HG03066 (cell line): ENCODE measurements around the gene MICAL2.

Experiments used
- ATAC-seq: cut with Tn5 transposase; IDR thresholded peaks from one replicate; pipeline ENCODE4 v1.9.1; 2021; ENCODE audit warnings: low read depth; ENCODE audit not compliant: unreplicated experiment

Gene MICAL2

DNA sequence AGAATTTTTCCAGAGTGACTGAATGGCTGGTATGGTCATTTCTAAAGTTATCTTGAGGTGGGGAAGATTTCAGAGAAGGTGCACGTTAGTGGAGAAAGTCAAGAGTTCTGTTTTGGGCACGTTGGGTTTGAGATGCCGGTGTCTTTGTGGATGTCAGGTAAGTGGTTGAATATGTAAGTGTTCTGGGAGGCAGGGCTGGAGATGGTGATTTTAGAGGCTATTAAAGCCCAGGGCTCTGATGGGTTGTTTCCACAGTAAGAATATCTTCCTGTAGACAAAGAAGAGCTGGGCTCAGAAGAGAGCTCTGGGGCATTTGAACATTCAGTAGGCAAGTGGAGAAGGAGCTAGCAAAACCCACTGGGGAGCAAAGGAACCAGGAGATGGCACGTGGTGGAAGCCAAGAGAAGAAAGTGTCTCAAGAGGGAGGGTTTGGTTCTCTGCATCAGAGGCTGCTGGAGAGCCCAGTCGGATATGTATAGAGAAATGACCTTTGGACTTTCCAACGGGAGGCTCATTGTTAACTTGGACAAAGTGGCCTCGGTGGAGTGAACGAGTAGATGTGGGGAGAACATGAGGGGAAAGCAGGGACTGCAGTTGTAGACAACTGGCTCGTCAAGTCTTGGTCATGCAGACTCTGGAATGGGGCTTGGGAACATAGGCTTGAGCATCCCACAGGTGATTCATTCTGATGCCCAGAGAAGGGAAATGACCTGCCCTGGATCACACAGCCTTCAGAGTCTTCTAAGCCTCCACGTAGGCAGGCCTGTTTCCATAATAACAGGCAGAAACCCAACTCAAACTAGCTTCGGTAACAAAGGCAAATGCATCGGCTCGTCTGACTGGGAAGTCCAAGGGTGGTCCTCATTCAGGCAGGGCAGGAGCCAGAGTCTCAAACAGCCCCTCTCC is 168.6 kb downstream of the MICAL2 start:
- ATAC-seq, result no peak

DNA sequence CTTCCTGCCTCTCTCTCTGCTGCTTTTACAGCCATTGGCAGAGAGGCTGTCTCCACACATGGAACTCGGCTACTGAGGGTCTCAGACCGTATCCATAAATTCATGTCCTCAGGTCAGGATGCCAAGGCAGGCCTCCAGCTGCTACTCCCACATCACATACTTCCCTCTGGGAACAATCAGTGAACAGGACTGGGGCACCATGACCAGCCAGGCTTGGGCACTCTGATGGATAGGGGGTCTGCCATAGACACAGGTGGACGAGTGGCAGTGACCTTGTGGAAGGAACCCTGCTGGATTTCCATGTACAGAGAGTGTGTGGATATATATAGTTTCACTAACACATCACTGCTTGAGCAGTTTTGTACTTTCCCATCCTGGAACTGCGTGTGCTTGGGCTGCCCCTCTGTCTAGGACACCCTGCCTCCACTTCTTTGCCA is 169.3 kb downstream of the MICAL2 start:
- ATAC-seq, result no peak

DNA sequence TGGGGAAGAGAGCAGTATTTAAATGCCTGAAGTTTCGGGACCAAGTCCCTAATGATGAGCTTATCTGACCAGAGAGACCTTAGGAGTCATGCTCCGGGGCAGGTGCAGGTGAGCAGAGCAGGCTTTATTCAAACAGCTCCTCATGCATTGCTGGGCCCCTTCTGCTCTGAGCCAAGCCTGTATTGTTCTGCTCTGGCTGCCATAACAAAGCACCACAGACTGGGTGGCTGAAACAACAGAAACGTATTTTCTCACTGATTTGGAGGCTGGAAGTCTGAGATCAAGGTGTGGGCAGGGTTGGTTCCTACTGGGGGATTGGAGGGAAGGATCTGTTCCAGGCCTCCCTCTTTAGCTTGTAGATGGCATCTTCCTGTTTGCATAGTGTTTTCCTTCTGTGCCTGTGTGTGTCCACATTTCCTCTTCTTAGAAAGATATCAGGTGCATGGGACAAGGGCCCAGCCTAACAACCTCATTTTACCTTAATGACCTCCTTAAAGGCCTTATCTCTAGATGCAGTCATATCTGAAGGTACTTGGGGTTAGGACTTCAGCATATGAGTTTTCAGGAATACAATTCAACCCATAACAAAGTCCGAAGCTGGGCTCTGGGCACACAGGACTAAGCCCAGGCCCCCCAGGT is 169.9 kb downstream of the MICAL2 start:
- no peak for ATAC-seq

DNA sequence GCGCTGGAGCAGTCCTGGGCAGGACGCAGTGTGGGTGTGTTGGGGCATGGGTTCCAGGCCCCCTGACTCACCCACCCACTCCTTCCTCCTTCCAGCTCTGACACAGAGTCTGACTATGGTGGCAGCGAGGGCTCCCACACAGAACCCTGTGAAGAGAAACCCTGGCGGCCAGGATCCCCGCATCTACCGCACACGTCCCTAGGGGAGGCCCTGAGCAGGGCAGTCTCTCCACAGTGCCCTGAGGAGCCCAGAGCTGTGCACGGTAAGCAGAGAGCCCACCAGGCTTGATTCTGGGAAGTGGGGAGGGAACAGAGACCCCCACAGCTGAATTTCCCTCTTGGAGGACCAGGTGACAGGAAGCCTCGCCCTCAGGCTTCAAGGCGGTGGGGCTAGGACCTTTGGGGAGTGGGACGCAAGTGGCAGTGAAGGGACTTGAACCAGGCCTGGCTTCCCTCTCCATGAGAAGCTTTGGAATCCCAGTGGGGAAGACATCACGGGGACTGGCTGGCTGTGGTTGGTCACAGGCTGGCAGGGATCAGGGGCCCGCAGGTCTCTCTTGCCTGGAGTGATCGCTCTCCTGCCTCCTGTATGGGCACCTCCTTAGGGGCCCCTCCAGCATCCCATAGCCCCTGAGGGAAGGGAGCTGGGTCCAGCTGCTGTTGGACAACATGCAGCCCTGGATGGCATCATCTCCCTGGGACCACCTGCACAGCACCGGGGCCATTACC is 170.6 kb downstream of the MICAL2 start:
- ATAC-seq, result no peak

DNA sequence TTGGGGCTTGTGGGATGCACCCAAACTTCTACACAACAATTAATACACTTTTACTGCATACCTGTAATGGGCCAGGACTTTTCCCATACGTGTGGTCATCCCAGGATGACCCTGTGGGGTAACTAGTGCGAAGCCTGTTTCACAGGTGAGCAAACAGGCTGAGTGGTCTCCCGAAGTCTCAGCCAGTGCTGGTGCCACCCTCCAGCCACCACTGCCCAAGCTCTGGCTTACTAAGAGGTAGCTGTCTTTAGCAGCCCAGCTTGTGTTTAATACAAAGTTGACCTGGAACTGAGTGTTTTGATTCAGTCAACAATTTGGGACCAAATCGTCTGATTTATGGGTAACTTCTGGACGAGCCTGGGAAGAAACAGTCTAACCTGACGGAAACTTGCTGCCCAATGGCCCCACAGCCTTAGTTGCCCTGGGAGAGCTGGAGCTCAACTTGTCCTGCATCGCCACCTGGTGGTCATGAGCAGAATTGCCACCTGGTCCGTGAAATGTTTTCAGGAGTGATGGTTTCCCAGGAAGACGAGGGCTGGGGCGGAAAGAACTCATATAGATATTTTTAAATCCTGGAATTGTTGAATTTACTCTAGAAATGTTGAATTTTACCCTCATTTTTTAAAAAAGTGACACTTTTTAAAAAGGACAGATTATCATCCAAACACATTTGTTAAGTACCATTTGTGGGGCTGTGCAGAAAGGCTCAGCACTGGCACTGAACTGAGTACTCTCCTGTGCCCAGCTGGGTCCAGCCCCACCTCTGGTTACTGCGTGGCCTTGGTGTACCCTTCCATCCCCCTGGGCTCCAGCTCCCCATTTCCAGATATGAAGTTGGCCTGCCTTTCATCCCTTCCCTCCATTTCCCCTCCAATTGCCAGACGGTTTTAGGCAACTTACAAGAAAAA is 171.4 kb downstream of the MICAL2 start:
- peak; percentile 63 for ATAC-seq

- no peak for ATAC-seq
Observed at GRCh38 chr11:12282676-12283075, 172.3 kb downstream of the MICAL2 start.

GRCh38 chr11:12284316-12285050 is 174.1 kb downstream of the MICAL2 start:
- ATAC-seq, result no peak

- no peak for ATAC-seq
Observed at GRCh38 chr11:12285106-12285505, 174.7 kb downstream of the MICAL2 start.

- no peak for ATAC-seq
Observed at GRCh38 chr11:12285811-12286222, 175.4 kb downstream of the MICAL2 start.

- no peak for ATAC-seq
Observed at GRCh38 chr11:12286606-12287005, 176.2 kb downstream of the MICAL2 start.

- no peak for ATAC-seq
Observed at GRCh38 chr11:12287009-12287373, 176.6 kb downstream of the MICAL2 start.

GRCh38 chr11:12287374-12288211 is 177.2 kb downstream of the MICAL2 start:
- no peak for ATAC-seq

GRCh38 chr11:12288212-12288930 is 178.0 kb downstream of the MICAL2 start:
- no peak for ATAC-seq

- no peak for ATAC-seq
Observed at GRCh38 chr11:12288931-12289666, 178.7 kb downstream of the MICAL2 start.

DNA sequence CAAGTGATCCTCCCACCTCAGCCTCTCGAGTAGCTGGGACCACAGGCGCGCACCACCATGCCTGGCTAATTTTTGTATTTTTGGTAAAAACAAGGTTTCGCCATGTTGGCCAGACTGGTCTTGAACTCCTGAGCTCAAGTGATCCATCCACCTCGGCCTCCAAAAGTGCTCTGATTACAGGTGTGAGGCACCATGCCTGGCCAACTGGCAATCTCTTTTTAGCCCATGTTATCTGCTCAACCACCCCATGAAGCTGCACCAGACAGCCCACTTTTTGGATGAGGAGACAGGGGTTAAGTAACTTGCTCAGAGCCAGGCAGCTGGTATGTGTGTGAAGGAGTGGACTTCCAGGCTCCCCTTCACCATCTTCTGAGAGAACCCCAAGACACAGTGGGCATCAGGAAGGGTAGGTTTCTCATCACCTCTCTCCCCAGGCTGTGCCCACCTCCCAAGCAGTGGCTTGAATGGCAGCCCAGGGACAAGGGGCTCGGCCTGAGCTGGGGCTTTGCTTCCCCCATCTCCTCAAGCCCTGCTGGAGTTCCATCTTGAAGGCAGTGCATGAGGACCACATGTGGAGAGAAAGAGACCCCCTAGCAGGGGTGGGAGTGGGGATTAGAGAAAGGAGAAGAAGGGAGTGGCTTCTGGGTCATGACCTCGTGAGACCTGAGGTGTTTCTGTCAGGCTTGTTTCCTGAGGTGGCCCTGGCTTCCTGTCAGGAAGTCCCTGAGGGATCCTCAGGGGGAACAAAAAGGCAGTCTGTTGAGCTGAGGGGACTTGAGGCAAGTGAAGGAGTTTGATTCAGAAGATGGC is 179.5 kb downstream of the MICAL2 start:
- ATAC-seq, result no peak

- ATAC-seq, result no peak
Observed at GRCh38 chr11:12290477-12290922, 180.1 kb downstream of the MICAL2 start.

DNA sequence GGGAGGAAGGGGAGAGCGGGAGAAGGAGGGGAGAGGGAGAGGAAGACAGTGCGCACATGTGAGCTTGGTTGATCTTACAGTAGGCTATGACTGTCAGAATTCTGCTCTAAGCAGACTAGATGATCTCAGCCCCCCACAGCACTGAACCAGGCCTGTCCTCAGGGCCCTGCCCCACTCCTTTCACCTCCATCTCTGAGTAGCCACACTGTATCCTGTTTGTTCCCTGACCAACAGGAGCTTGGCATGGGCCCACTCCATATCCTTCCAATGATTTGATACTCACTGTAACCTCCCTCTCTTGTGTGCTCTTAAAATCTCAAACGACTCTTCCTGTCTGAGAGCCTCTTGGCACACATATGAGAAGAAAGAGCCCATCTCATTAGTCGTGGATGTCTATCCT is 180.9 kb downstream of the MICAL2 start:
- no peak for ATAC-seq
